Testis (tissue), 3 donors: Measurements from ENCODE around the gene OSBPL5. TPM values are rescaled to one million over a fixed set of nuclear protein-coding genes. Genes with fewer than 3 reads are reported as not detected.

Experiments used
- DNase-seq: peaks from one replicate; pipeline ENCODE4 v3.0.0-alpha.2; 2019
- H3K27ac ChIP-seq, 2 donors: fragments of 200-600 bp; sonication (generic); one replicate each; pipeline ENCODE4 v1.5.1; 2019
- H3K27me3 ChIP-seq: fragments of 200-600 bp; sonication (generic); one replicate; pipeline ENCODE4 v1.5.1; 2019
- H3K36me3 ChIP-seq: fragments of 200-600 bp; sonication (generic); one replicate; pipeline ENCODE4 v1.5.1; 2017; ENCODE audit warnings: low read depth; ENCODE audit errors: missing control alignments
- H3K4me1 ChIP-seq: fragments of 200-600 bp; sonication (generic); one replicate; pipeline ENCODE4 v1.5.1; 2019
- H3K4me3 ChIP-seq, 2 donors: fragments of 200-600 bp; sonication (generic); one replicate each; pipeline ENCODE4 v1.5.1; 2017 to 2019
- H3K9me3 ChIP-seq: fragments of 200-600 bp; sonication (generic); one replicate; pipeline ENCODE4 v1.5.1; 2017
- POLR2A ChIP-seq: fragments of 450-650 bp; IDR thresholded peaks from one replicate; pipeline ENCODE4 v1.6.1; 2017; ENCODE audit warnings: antibody characterized with exemption, mild to moderate bottlenecking, moderate library complexity
- WGBS, 2 donors: methylation state at CpG; one replicate each; pipeline ENCODE4 v1.1.5; 2018; 5-methylcytosine and 5-hydroxymethylcytosine counted together
- intact Hi-C: fragments of 100-400 bp; cut with DNase I; formaldehyde crosslinking; loops from one replicate; pipeline ENCODE4 v1.15.1; 2023; ENCODE audit warnings: low total_unique reads
- polyA plus RNA-seq: library from polyadenylated mRNA; stranded (reverse); fragments of 350-450 nt; fragmentation: Illumina TruSeq; extraction: RNeasy Lipid Tissue Mini Kit (QIAGEN cat#74804); gene quantifications from one replicate; pipeline ENCODE4 v1.2.3, GENCODE V29; 2014; ENCODE audit warnings: low read depth, low replicate concordance; ENCODE audit not compliant: insufficient read depth
- total RNA-seq, 2 donors: library from RNA; depleted of rRNA; stranded (reverse); fragments of >200 nt; gene quantifications; one replicate each; pipeline ENCODE4 v1.2.3, GENCODE V29; 2016
- TF ChIP-seq, protein P1 (sequence below), 3 experiments: fragments of 450-650 bp in 2 of 3; fragments of 200-600 bp in 1 of 3; sonication (generic) in 1 of 3; IDR thresholded peaks; one replicate each; pipeline ENCODE4 v1.5.1; 2016 to 2019; ENCODE audit warnings: antibody characterized with exemption in 3 of 3, mild to moderate bottlenecking in 2 of 3, moderate library complexity in 1 of 3

OSBPL5 gene
- total and polyA plus RNA-seq, 3 donors from 2014 or later = 8.9 to 18.1 (median 13.2) TPM

DNA sequence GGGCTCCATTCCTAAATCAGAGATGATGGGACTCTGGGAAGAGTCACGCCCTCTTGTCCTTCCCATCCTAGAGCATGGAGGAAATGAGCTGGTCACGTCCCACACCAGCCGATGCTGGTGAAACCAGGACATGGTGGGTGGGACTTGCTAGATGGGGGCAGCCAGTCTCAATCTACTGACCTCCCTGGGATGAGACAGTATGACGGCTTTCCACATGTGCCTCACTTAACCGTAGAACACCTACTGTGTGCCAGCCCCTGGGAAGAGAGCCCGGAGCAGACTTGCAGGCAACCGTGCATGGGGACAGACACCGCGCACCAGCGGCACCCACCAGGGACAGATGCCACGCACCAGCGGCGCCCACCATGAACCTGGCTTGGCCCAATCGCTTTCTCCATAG lies 3.8 kb downstream of the OSBPL5 start:
- H3K27me3 ChIP-seq = no peaks in the 10 kb centered on the region
- no peak overlapping the region for H3K27ac ChIP-seq
- TF ChIP-seq, protein P1, sequence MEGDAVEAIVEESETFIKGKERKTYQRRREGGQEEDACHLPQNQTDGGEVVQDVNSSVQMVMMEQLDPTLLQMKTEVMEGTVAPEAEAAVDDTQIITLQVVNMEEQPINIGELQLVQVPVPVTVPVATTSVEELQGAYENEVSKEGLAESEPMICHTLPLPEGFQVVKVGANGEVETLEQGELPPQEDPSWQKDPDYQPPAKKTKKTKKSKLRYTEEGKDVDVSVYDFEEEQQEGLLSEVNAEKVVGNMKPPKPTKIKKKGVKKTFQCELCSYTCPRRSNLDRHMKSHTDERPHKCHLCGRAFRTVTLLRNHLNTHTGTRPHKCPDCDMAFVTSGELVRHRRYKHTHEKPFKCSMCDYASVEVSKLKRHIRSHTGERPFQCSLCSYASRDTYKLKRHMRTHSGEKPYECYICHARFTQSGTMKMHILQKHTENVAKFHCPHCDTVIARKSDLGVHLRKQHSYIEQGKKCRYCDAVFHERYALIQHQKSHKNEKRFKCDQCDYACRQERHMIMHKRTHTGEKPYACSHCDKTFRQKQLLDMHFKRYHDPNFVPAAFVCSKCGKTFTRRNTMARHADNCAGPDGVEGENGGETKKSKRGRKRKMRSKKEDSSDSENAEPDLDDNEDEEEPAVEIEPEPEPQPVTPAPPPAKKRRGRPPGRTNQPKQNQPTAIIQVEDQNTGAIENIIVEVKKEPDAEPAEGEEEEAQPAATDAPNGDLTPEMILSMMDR (IDR thresholded peaks at IDR 0.05) = no peak
- no peak for TF ChIP-seq POLR2A
- no peak for DNase-seq
- peaks cover 22% of the 10 kb centered on the region for H3K4me1 ChIP-seq
- H3K4me3 ChIP-seq = no peak overlapping the region
- no peaks in the 10 kb centered on the region for H3K36me3 ChIP-seq
- intact Hi-C loops = no loop called here
- H3K9me3 ChIP-seq = no peaks in the 10 kb centered on the region
- 82 to 91% methylated on average over 14 of the region's 14 CpGs for WGBS, 2 donors

DNA sequence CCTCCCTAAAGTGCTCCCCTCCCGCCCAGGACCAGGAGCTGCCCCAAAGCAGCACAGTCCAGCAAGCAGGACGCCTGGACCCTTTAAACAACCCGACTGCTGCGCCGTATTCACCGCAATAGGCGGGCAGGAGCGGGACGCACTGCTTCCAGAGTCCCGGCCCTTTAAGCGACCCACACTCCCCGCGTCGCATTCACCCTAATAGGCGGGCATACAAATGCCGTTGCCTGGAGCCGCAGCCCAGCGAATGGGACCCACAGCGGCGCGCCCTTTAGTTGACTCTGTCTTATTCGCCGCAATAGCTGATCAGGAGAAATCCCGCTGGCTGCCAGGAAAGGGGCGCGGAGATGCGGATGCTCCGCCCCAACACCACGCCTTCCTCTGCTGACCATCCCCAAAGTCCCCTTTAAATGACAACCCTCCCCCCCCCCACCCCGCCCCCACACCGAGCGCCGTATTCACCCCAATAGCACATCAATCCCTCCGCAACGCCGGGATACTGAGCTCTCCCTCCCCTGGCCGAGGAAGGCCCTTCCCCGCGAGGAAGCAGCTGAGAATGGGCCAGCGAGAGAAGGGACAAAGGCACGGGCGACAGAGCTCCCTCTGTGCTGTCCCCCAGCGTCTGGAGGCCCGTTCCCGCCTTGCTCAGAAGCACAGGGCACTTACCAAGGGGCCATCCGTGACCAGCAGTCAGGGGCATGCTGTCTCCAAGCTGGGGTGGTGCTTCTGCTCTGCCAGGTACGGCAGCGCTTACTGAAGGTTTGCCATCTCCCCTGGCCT lies 4.7 kb downstream of the OSBPL5 start:
- H3K4me1 ChIP-seq = peaks cover 27% of the 10 kb centered on the region
- intact Hi-C loops = no loop called here

DNA sequence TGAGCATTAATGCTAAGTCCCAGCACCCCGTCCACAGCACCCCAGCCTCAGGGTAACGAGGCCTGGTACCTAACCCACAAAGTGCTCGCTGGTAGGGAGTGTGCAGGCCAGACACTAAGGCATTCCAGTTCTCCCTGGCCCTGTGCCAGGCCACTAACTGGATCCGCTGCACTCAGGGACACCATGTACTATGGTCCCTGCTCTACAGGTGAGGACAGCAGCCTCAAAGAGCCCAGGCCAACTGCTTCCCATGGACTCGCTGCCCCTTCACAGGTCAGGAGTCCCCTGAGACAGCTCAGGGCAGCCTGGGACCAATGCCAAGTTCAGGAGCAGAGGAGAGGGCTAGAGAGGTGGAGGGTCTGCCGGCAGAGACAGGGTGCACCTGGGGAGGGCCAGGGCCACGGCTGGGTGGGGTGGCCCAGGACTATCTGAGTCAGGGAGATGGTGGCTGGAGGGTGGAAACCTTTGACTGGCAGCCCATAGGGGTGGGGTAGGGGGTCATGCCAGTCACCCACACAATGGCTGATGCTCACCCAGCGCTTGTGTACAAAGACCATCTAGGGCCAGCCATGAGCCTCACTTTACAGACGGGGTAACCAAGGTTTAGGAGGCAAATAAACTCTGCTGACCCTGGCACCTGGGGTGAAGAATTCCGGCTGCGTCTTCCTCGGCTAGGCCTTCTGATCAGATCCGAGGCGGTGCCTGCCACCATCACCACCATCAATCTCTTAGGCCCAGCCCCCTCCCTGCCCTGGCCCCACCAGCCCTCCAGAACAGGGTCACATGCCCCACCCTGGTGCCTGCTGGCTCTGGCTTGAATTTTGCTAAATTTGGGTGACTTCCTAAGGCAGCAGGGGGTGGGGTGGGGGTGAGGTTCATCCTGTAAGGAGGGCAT lies 5.6 kb downstream of the OSBPL5 start:
- 43 to 52% methylated on average over 8 to 14 of the region's 14 CpGs for WGBS, 2 donors
- H3K27ac ChIP-seq = peak overlapping the region in 1 of 2 donors; percentile 26
- H3K36me3 ChIP-seq = no peaks in the 10 kb centered on the region
- peaks cover 33% of the 10 kb centered on the region for H3K4me1 ChIP-seq
- DNase-seq = peak; percentile 66
- H3K4me3 ChIP-seq = peak overlapping the region; percentile 19 to 53
- H3K27me3 ChIP-seq = no peaks in the 10 kb centered on the region
- no peaks in the 10 kb centered on the region for H3K9me3 ChIP-seq
- intact Hi-C loops = loop anchor here (10.0 kb wide), 1 partner anchor 65 kb away; no protein-coding TSS in a partner anchor
- TF ChIP-seq, protein P1 (IDR thresholded peaks at IDR 0.05) = no peak
- TF ChIP-seq POLR2A = no peak

More for the DNA sequence above, 4.7 kb downstream of the OSBPL5 start:
- no peak for TF ChIP-seq POLR2A
- TF ChIP-seq, protein P1 (IDR thresholded peaks at IDR 0.05) = no peak
- H3K36me3 ChIP-seq = no peaks in the 10 kb centered on the region
- peak overlapping the region; percentile 19 to 53 for H3K4me3 ChIP-seq
- DNase-seq = peak; percentile 93
- peak overlapping the region in 1 of 2 donors; percentile 26 for H3K27ac ChIP-seq
- no peaks in the 10 kb centered on the region for H3K27me3 ChIP-seq
- WGBS, 2 donors = 2 to 3% methylated on average over 23 to 48 of the region's 48 CpGs
- H3K9me3 ChIP-seq = no peaks in the 10 kb centered on the region

DNA sequence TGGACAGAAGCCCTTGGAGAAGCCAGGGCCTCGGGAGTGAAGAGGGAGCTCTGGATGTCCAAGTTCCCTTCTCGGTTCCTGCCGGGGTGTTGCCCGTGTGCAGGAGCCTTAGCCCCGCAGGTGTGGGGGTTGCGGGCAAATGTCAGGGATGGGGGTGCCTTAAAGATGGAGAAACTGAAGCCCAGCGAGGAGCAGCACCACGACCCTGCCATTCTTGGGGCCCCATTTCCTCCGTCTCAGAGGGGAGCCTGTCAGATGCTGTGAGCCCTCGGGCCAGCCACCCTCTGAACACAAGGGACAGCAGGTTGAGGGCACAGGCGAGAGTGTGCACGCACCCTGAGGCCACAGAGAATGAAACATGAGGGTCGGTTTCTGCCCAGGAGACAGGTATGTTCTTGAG lies 6.3 kb downstream of the OSBPL5 start:
- H3K27ac ChIP-seq = no peak overlapping the region
- no peaks in the 10 kb centered on the region for H3K36me3 ChIP-seq
- peaks cover 35% of the 10 kb centered on the region for H3K4me1 ChIP-seq
- no peak overlapping the region for H3K4me3 ChIP-seq
- H3K27me3 ChIP-seq = no peaks in the 10 kb centered on the region
- intact Hi-C loops = loop anchor here (10.0 kb wide), 1 partner anchor 64 kb away; no protein-coding TSS in a partner anchor
- WGBS, 2 donors = 81 to 90% methylated on average over 7 to 13 of the region's 13 CpGs
- DNase-seq = no peak
- no peak for TF ChIP-seq POLR2A
- TF ChIP-seq, protein P1 (IDR thresholded peaks at IDR 0.05) = no peak
- H3K9me3 ChIP-seq = no peaks in the 10 kb centered on the region
